ENCODE measurements around the gene LRWD1. TPM values are rescaled to one million over a fixed set of nuclear protein-coding genes. Genes with fewer than 3 reads are reported as not detected.

The LRWD1 gene
- total RNA-seq, 1 donor from 2014 or later: 16.1 TPM

DNA sequence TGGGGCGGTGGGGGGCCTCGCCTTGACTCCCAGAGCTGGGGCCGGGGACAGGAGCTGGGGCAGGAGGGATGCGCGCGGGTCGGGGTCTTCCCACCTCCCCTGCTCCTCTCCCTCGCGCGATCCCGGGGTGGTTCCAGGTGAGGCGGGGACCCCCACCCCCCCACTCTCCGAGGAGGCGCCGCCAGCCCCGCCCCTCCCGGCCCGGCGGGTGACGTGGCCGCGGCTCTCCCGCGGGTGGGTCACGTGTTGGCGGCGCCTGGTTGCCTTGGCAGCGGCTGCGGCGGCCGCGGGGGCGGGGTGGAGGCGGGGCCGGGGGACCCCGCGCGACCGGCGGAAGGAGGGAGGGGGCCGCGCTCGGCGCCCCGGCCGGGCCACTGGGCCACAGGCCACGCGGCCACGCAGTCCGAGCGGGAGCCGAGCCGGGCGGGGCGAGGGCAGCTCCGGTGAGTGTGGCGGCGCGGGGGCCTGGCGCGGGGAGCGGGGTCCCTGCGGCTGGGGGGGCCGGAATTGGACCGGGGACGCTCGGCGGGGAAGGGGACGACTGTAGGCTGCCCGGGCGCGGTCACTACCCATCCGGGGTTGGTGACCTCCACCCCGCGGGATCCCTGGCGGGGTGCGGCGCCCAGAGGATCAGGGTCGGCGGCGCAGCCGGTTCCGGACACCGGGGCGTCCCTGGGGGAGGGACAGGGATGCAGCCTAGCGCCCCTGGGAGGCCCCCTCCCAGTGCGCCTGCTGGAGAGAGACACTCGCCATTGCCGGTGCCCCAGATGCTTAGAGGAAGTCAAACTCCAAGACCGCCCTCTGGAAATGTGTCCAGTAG lies 31.4 kb upstream of the LRWD1 start, which contains the start of gene ORAI2:
TSS of gene ORAI2 (plus strand) at position 357 of the 820 bp plus-strand sequence. CDS start 5,382 bp downstream, outside the sequence.
- peak within 1 kb of the TSS; percentile 78 for H3K4me3 Mint-ChIP-seq (ENCODE audit: unreplicated experiment)
- H3K27me3 Mint-ChIP-seq (ENCODE audit: low read depth): no peaks in the 10 kb centered on the region
- peaks cover 5% of the 10 kb centered on the region for H3K36me3 Mint-ChIP-seq (ENCODE audit: low read depth)
- TF ChIP-seq, protein P1, sequence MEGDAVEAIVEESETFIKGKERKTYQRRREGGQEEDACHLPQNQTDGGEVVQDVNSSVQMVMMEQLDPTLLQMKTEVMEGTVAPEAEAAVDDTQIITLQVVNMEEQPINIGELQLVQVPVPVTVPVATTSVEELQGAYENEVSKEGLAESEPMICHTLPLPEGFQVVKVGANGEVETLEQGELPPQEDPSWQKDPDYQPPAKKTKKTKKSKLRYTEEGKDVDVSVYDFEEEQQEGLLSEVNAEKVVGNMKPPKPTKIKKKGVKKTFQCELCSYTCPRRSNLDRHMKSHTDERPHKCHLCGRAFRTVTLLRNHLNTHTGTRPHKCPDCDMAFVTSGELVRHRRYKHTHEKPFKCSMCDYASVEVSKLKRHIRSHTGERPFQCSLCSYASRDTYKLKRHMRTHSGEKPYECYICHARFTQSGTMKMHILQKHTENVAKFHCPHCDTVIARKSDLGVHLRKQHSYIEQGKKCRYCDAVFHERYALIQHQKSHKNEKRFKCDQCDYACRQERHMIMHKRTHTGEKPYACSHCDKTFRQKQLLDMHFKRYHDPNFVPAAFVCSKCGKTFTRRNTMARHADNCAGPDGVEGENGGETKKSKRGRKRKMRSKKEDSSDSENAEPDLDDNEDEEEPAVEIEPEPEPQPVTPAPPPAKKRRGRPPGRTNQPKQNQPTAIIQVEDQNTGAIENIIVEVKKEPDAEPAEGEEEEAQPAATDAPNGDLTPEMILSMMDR (IDR thresholded peaks at IDR 0.05): peak; percentile 12
- no peak for DNase-seq (ENCODE audit: low spot score)
- H3K9me3 Mint-ChIP-seq (ENCODE audit: low read depth): no peaks in the 10 kb centered on the region
- H3K4me1 Mint-ChIP-seq (ENCODE audit: low read depth): peaks cover 31% of the 10 kb centered on the region
- H3K27ac Mint-ChIP-seq (ENCODE audit: unreplicated experiment): peak within 1 kb of the TSS; percentile 81

DNA sequence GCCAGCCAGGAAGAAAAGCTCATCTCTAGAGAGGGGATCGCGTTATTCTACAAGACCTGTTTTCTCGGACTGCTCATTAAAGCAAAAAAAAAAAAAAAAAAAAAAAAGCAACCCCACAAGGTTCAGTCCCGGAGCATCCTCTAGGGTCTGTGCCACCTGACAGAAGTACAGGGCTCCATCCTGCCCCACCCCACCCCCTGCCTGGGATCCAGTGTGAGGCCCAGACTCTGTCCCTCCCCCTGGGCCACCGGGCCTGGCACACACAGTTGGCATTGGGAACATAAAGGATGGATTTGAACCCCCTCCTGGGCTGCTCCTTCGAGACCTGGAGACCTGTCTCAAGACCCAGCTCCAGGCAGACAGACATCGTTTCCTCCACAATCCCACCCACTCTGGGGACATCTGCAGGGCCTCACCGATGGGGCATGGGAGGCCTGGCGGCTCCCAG lies 30.7 kb upstream of the LRWD1 start:
- H3K9me3 Mint-ChIP-seq (ENCODE audit: low read depth): no peaks in the 10 kb centered on the region
- H3K36me3 Mint-ChIP-seq (ENCODE audit: low read depth): peaks cover 5% of the 10 kb centered on the region
- peak overlapping the region; percentile 19 for H3K27ac Mint-ChIP-seq (ENCODE audit: unreplicated experiment)
- peak overlapping the region; percentile 78 for H3K4me3 Mint-ChIP-seq (ENCODE audit: unreplicated experiment)
- no peak for DNase-seq (ENCODE audit: low spot score)
- TF ChIP-seq, protein P1 (IDR thresholded peaks at IDR 0.05): peak; percentile 1
- H3K4me1 Mint-ChIP-seq (ENCODE audit: low read depth): peaks cover 31% of the 10 kb centered on the region
- H3K27me3 Mint-ChIP-seq (ENCODE audit: low read depth): no peaks in the 10 kb centered on the region

DNA sequence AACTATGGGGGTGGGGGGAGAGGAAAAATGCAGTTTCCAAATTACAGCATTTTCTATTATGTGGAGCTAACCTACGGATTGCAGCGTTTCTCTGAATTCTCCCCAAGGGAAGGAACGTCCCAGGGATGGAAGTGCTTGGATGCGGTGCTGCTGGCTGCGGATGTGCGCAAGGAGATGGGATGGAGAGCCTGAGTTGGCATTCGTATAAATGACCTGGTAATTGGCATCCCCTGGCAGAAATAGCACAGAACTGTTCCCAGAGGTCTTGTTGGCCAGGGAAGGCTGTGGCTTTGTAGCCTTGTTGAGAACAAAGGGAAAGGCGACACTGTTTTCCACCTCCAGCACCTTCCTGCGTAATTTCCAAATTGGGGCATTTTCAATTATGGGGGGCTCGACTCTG lies 28.7 kb upstream of the LRWD1 start:
- Mint-ChIP-seq H3K9me3 (ENCODE audit: low read depth) (no peaks in the 10 kb centered on the region), H3K4me1 (ENCODE audit: low read depth) (peaks cover 32% of the 10 kb centered on the region), H3K4me3 (ENCODE audit: unreplicated experiment) (no peak overlapping the region), H3K27ac (ENCODE audit: unreplicated experiment) (no peak overlapping the region), H3K27me3 (ENCODE audit: low read depth) (no peaks in the 10 kb centered on the region), H3K36me3 (ENCODE audit: low read depth) (peaks cover 5% of the 10 kb centered on the region)
- no peak for DNase-seq (ENCODE audit: low spot score)
- TF ChIP-seq, protein P1 (IDR thresholded peaks at IDR 0.05): no peak

DNA sequence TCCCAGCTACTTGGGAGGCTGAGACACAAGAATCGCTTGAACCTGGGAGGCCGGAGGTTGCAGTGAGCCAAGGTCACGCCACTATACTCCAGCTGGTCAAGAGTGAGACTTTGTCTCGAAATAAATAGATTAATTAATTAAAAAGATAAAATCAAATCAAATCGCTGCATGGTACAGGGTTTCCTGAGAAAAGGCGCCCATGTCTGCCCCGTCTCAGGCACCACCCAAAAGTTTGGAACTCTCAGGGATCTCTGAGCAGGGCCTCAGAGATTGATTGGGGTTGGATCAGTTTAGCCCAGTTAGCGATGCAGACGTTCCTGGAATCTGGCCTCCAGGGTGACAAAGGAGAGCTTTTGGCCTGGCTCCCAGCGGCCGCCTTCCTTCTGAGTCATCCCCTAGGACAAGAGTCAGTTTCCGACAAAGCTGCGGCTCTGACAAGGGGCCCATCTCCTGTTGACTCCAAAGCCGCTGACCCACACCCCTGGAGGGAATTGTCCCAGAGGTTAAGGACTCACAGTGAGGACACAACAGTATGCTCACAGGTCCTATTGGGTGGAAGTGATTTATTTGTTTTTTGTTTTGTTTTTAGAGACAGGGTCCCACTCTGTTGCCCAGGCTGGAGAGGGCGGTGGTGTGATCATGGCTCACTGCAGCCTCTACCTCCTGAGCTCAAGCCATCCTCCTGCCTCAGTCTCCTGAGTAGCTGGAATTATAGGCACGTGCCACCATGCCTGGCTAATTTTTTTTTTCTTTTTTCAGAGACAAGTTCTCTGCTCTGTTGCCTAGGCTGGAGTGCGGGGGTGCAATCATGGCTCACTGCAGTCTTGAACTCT lies 24.6 kb upstream of the LRWD1 start:
- peaks cover 10% of the 10 kb centered on the region for H3K4me1 Mint-ChIP-seq (ENCODE audit: low read depth)
- TF ChIP-seq, protein P1 (IDR thresholded peaks at IDR 0.05): no peak
- peak overlapping the region; percentile 90 for H3K27ac Mint-ChIP-seq (ENCODE audit: unreplicated experiment)
- no peak overlapping the region for H3K4me3 Mint-ChIP-seq (ENCODE audit: unreplicated experiment)
- no peaks in the 10 kb centered on the region for H3K27me3 Mint-ChIP-seq (ENCODE audit: low read depth)
- DNase-seq (ENCODE audit: low spot score): no peak
- no peaks in the 10 kb centered on the region for H3K9me3 Mint-ChIP-seq (ENCODE audit: low read depth)
- H3K36me3 Mint-ChIP-seq (ENCODE audit: low read depth): peaks cover 13% of the 10 kb centered on the region

Measured in chondrocyte (in vitro differentiated cells).